Kidney glomerular epithelial cell (primary cell): ENCODE results near the gene KIF3B.
A peak's percentile ranks its signal among the peaks of the same experiment; 100 is the strongest.
"Not testable (repeated sequence)": the region's sequence is repeated elsewhere in the genome, so short reads cannot be mapped to it uniquely, and the experiment has no call there.

Source experiments
- DNase-seq: peaks from one replicate; lab custom pipeline; 2025; lab: John Stamatoyannopoulos, UW

Gene KIF3B

DNA sequence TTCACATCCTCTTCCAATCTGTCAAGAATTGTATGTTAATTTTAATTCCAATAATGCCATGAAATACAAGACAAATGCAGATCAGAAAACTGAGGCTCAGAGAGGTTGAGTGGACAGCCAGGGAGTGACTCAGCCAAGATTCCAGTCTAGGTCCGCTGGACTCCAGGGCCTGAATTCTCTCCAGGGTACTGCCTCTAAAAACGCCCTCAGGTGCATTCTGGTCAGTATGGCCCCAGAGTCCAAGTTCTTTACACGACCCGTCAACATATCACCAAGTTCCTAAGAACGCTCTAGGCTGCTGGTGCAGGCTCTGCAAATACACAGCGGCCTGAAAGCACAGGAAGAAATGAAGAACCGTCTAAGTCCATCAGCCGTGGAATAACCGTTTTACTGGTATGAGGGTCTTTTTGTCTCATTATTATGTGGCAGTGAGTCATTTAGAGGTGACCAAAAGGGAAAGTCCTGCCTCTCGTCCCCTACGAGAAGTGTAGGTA, 80.0 kb downstream of the KIF3B start:
- peak; percentile 49 for DNase-seq

DNA sequence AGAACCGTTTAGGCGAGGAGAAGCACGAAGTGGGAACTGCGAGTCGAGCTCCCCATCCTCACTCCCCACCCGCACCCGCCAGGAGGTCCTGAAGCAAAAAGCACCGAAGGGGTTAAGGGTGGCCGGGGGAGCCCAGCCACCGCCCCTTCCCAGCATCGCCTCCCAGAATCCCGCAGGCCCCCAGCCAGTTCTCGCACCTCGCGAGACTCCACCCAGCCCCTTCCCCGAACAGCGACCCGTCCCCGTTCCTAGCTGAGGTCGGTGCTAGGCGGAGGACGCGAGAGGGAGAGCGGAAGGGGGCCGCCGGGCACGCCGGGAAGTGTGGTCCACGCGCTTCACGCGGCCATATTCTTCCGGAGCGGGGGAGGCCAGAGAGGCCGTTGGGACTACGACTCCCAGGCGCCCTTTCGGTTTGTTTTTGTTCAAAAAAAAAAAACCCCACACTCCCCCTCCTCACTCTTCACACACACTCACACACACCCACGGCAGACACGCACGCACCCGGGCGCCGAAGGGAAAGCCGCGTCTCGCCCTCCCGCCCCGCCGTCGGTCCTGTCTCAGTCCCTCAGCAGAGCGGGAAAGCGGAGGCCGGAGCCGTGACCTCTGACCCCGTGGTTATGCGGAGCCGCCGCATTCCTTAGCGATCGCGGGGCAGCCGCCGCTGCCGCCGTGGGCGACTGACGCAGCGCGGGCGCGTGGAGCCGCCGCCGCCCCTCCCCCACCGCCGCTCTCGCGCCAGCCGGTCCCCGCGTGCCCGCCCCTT, 80.6 kb downstream of the KIF3B start, which contains the start of gene ASXL1:
TSS of gene ASXL1 (plus strand) at position 463 of the 763 bp plus-strand sequence. CDS start 445 bp downstream, outside the sequence.
- peak; percentile 93 for DNase-seq

DNA sequence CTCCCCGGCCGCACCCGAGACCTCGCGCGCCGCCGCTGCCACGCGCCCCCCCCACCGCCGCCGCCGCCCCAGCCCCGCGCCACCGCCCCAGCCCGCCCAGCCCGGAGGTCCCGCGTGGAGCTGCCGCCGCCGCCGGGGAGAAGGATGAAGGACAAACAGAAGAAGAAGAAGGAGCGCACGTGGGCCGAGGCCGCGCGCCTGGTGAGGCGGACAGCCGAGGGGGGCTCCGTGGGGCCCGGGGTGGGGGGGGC, 81.1 kb downstream of the KIF3B start:
- no peak for DNase-seq

DNA sequence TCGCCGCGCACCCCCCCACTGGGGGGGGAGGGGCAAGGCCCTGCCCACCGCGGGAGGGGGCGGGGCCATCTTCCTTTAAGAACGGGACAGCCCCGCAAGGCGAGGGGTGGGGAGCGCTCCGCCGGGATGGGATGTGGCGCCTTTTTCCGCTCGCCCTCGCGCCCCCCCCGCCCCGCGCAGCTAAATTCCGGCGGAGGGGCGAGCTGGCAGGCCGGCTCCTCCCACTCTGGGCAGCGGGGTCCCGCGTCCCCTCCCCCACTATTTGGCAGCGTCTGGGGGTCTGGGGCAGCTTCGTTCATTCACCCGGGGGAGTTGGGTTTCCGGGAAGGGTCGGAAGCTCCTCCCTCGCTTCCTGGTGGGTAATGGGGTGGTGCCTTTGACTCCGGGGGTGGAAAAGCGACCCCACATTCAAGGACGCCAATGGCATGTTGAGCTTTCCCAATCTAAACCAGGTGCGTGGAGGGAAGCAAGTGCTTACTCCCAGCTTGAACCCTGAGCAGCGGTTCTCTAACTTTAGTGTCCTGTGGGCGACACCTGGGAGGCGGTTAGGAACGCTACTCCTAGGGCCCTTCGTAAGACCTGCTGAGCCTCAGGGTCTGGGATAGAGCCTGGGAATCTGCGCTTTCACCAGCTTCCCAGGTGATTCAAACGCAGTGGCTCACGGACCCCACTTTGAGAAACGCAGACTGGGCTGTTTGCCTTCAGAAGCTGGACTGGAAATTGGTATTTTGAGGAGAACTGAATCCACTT, 81.6 kb downstream of the KIF3B start:
- no peak for DNase-seq

- DNase-seq, result no peak
These were observed 82.3 kb downstream of the KIF3B start for GRCh38 chr20:32359633-32360332.

DNA sequence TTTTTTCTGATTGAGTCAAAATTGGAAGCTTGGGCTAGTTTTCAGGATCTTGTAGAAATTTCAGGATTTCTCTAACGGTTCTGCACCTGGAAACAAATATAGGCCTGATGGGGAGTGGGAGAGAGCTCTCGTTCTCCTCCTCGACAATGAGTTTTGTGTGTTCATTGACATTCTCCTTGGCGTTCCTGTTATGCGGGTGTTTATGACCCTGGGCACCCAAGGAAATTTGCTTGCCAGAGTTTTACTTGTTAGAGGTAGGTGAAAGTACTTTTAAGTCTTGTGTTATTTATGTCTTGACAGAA, 82.8 kb downstream of the KIF3B start:
- no peak for DNase-seq

DNA sequence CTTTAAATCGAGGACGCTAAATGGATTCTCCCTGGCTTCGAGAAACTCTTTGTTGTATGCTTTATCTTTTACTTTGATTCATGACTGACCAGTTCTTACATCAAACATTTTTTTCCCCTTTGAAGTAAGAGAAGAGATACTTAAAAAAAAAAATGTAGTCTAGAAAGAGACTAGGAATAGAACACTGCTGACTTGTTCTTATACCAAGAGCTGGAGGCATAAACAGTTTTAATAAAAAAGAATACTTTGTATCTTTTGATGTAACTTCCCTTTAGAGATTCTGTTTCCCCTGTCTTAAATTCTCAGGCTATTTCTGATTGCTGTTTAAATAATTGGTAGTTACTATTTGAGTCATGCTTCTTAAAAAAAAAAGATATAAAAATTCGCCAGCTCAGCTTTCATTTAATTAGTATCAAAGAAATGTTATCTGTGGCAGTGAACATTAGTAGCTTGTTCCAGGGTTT, 85.5 kb downstream of the KIF3B start:
- DNase-seq, result no peak

DNA sequence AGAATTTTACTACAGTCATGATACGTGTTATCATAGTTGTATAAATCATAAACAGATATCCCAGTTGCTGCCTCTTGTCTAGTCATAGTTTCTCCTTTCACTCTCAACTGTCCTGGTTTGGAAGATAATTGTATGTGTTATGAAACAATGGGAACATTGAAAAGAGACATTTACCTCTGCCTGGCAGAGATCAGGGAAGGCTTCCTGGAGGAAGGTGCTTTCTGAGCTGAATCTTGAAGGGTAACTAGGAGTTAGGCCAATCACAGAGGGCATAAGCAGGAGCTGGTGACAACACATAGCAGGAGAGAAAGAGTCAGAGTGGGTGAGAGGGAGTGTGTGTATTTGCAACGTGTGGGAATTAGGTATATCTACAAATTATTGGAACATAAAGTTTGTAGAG, 86.0 kb downstream of the KIF3B start:
- DNase-seq, result no peak

DNA sequence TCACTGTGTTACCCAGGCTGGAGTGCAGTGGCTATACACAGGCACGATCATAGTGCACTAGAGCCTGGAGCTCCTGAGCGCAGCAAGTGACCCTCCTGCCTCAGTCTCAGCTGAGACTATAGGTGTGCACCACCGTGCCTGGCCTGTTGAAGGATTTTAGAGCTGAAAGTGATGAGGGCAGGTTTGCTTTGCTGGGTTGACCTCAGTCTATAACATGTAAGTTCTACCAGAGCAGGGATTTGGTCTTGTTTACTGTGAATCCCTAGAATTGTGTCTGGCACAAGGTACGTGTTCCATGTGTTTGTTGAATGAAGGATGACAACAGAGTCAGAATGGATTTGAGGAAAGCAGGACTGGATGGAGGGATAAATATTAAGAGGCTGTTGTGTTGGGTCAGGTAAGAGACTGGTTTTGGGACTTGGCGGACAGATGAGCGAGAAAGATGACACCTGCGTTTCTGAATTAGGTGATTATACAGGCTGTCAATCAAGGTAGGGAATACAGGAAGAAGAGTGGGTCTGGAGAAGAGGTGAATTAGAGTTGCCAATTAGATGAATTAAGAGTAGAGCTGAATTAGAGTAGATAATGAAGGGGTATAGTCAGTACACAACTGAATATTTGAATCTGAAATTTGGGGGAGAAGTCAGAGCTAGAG, 87.2 kb downstream of the KIF3B start:
- no peak for DNase-seq

DNA sequence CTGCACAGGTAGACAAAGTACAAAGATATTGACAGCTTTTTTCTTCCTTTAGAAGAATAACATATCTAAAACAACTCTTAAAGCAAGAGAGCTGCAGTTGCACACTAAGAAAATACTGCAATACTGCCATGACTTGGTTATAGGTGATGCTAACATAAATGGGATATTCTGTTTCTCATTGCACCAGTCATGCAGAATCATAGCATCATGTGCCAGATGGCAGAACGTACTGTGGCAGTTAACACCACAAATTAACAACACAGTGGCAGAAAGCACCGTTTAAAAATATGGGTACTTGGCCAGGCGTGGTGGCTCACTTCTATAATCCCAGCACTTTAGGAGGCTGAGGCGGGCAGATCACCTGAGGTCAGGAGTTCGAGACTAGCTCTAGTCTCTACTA, 88.1 kb downstream of the KIF3B start:
- DNase-seq, result no peak

GRCh38 chr20:32366380-32366779, 88.9 kb downstream of the KIF3B start:
- DNase-seq, result no peak

- DNase-seq, result no peak
These were observed 90.9 kb downstream of the KIF3B start for GRCh38 chr20:32368323-32368722.

DNA sequence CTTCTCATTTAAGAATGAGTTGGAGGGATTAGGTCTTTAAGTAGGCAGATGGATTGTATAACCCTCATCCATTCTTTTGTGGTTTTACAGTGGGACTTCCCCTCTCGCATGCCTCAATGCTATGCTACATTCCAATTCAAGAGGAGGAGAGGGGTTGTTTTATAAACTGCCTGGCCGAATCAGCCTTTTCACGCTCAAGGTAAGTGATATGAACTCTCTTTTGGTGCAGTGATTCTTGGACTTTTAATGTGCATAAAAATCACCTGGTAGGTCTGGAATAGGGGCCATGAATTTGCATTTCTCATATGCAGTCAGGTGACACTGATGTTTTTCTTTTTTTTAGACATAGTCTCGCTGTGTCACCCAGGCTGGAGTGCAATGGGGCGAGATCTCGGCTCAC, 91.5 kb downstream of the KIF3B start:
- DNase-seq, result peak; percentile 64

- no peak for DNase-seq
These were observed 93.4 kb downstream of the KIF3B start for GRCh38 chr20:32370897-32371296.

GRCh38 chr20:32378461-32378860, 101.0 kb downstream of the KIF3B start:
- DNase-seq, result no peak

- not testable (repeated sequence) for DNase-seq
These were observed 102.6 kb downstream of the KIF3B start for GRCh38 chr20:32380037-32380436.

DNA sequence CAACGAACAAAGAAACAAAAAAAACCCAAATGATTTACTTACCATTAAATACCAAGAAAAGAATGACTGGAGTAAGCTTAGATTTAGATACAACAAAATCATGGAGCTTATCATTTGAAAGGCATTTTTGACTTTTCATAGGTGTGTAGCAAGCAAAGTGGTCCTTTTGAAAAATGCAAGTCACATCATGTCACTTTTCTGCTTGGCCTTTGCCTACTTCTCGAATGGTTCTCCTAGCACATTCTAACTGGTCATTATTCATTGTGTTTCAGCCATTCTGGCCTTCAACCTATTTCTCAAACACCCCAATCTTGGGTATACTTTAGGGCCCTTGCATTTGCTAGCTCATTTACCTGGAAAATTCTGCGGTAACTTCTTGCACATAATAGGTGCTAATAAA, 103.3 kb downstream of the KIF3B start:
- no peak for DNase-seq

DNA sequence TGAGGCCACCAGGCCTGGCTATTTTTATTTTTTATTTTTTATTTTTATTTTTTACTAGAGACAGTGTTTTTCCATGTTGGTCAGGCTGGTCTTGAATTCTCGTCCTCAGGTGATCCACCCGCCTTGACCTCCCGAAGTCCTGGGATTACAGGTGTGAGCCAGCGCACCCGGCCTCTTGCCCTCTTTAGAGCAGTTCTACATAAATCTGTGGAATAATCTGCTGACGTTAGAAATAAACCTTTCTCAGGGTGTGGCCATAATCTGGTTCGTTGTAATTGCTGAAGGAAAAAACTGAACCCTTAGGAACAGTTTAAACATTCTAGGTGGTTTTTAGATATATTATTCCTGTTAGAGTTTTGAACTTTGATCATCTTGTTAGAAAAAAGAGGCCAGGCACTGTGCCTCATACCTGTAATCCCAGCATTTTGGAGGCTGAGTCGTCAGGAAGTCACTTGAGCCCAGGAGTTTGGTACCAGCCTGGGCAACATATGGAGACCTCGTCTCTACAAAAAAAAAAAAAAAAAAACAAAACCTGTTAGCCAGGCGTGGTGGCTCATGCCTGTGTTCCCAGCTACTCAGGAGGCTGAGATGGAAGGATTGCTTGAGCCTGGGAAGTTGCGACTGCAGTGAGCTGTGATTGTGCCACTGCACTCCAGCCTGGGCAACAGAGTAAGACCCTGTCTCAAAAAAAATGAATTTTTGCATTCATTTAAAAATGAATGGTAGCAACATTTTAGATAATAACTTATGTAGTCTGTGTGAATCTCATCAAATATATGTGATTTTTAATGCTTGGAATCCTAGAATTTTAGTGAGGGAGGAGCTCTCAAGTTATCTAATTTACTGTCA, 104.9 kb downstream of the KIF3B start:
- DNase-seq, result no peak

- not testable (repeated sequence) for DNase-seq
These were observed 106.0 kb downstream of the KIF3B start for GRCh38 chr20:32383441-32383840.
